ENCODE data around the gene CYSRT1.

The CYSRT1 gene

DNA sequence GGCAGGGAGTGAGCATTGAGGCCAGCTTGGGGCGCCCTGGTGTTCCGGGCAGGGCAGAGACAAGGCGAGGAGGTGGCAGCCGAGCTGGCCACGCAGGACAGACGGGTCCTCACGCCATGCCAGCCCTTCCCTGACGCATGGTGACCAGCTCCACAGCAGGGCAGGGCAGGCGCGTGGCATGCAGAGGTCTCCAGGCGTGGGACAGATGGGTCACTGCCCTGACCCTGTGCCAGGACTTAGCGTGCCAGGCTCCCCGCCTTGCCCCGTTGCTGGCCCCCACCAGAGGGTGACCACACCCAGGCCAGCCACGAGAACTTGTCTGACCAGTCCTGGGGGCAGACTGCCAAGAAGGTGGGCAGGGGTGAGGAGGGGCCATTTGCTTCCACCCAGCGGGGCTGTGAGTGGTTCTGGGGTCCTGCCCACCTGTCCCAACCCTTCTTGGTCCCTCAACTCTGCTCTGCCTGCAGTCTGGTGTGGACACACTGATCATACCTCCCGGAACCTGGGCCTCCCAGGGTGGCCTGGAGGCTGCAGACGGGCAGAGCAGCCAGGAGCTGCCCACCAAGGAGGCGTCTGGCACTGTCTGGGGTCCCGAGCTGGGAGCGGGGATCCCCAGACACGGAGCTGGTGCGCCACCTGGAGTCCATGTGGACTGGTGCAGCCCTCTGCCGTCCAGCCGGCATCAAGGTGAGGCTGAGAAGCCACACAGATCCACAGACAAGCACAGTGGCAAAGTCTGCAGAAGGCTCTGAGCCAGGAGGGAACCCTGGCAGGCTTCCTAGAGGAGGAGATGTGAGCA lies 2.3 kb downstream of the CYSRT1 start, which contains the start of gene RNF224:
Gene RNF224, plus strand, starts transcription at position 449 of the 799 bp plus-strand sequence. CDS start 834 bp downstream, outside the sequence.
- DNase-seq (ENCODE audit: low spot score) = peak; percentile 78

DNA sequence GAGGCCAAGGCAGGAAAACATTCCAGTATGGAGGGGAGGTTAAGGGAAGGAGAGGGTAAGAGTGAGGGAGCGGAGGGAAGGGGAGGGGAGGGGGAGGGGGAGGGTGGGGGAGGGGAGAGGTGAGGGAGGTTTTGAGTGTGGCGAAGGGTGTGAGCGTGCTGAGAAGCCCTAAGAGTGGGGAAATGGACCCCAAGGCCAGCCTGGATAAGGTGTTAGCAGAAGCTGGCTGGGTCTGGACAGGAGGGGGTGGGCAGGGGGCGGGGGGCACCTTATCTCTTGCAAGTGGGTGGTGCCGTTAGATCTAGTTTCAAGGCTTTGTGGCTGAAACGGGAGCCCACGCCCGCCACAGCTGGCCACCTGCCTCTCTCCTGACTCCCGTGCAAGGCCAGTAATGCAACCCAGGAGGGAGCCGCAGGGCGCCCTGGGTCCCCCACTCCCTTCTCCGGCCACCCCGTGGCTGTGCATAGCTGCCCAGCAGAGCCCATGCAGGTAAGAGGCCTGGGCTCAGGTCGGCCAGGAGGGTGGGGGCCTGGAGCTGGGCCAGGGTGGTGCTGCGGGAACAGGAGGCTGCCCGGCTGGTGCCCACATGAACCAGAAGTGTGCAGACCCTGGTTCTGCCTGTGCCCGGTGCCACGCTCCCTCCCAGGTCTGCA lies 3.0 kb downstream of the CYSRT1 start:
- DNase-seq (ENCODE audit: low spot score) = no peak

DNA sequence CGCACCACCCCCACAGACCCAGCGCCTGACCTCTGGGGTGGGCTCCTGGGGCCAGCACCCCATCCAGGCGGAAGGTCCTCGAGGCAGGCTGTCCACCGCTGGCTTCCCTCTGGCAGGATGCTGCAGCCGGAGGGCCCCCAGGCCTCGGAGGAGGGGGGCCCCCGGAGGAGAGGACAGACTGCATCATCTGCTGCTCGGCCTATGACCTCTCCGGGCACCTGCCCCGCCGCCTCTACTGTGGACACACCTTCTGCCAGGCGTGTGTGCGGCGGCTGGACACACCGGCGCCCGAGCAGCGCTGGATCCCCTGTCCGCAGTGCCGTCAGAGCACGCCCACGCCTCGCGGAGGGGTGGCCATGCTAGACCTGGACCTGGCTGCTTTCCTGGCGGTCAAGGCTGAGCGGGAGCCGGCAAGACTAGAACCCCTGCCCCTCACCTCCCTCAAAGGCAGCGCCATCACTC lies 3.6 kb downstream of the CYSRT1 start:
- no peak for DNase-seq (ENCODE audit: low spot score)

DNA sequence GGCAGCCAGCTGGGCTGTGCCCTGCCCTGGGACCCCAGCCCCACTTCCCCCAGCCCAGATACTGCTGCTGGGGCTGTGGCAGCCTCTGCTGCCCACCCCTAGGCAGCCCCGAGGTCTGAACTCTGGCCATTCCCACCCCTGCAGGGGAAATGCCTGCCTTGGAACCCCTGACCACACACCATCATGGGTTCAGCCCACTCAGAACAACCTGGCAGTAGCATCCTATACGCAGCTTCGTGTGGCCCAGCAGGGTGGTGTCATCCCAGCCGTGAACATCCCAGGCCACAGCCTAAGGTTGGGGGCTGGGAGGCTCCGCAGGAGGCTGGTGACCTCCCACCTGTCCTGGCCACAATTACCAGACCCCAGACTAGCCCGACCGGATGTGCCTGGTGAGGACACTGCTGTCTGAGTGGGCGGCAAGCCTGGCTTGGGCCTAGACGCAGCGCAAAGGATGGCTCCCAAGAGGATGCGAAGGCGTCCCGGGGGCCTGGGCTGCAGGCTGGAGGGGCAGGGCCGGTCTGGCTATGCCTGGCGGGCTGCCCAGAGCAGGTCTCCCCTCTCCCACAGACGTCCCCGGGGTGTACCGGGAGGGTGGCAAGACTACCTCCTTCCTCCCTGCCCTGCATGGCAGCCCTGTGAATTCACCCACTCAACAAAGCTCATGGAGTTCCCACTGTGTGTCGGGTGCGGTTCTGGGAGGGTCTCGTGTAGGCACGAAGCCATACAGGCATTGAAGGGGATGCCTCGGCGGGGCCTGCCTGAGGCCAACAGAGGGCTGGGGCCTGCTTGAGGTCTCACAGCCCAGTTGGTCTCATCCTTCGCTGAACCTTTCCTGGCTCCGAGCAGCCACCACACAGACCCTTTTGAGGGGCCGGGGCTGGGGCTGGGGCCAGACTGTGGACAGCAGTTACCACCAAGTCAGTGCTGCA lies 4.3 kb downstream of the CYSRT1 start:
- DNase-seq (ENCODE audit: low spot score) = no peak

DNA sequence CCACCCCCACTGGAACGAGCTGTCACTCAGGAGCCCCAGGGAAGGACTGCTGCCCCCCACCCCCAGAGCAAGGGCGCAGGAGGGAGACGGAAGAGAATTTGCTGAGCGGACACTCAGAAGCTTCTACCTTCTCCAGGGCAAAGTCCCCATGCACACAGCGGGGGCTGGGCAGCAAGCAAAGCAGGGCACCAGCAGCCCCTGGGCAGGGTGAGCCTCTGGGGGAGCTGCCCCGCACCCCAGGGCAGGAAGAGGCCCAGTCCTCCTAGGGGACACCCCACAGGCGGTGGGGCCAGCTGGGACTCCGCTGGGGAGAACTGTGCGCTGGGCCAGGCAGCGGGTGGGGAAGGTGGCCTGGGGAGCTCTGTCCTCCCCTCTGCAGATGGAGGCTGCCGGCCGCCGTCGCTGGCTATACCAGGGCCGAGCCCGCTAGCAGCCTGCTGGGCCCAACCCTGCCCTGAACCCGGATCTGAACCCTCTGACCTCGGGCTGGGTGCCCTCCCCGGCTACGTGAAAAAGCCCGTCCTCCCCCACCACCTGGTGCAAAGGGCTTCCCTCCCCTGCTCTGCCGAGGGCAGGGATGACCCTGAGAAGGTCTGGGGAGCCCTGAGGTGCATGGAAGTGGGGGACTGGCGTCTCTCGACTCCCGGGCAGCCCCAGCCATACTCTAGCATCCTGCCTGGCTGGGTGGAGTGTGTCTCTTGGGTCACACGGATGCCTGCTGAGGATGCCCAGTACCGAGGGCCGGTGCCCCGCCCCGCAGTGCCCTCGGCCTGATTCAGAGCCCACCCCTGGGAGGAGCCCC lies 5.1 kb downstream of the CYSRT1 start:
- DNase-seq (ENCODE audit: low spot score) = no peak

DNA sequence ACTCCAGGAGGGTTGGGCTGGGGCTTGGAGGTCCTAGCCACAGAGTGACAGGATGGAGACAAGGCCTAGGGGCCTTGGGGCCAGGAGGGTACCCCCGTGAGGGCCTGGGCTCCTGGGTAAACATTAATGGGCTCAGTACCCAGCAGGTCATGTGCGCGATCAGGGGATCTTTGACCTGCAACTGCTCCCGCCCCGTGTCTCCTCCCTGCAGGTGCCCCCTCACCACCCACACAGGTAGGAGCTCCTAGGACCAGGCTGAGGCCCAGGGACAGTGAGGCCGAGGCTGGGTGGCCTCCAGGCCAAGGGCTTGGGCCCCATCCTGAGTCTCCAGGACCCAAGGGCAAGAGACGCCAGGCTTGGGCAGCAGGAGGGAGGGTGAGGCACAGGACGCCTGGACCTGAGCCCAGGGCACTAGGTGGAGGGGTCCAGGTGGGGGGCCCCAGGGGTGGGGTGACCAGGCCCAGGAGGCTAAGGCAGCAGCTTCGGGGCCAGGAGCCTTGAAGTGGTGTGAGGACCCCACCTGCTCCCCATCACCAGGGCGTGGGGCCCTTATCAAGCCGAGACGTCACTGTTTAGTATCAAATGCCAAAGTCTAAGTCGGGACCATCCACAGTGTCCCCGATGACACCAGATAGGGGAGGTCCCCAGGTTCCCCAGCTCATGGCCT lies 5.9 kb downstream of the CYSRT1 start, which contains the start of gene SLC34A3:
Gene SLC34A3, plus strand, starts transcription at position 197 of the 667 bp plus-strand sequence. CDS start 802 bp downstream, outside the sequence.
- DNase-seq (ENCODE audit: low spot score) = no peak

DNA sequence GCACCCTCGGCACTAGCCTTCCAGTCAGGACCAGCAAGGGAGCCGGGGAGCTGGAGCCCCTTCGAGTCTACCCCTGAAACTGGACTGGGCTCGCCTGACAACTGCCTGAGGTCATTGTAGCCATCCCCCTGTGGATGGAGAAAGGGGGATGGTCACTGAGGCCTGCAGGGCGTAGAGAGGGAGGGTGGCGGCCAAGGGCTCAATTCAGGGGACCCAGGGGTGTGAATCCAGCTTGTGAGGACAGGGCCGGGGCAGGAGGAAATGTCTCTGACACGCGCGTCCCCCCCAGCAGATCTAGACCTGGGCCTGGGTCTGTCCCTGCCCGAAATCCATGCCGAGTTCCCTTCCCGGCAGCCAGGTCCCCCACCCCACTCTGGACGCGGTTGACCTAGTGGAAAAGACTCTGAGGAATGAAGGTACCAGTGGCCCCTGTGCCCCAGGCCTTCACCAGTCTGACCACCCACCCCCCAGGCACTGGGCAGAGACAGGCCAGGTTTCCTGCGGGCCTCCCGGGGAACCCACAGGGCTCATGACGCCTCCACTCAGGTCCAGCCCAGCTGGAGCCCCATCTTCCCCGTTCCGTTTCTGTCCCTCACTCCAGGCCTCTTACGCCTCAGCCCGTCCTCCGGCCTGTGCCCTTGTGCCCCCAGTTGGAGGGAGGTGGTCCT lies 6.5 kb downstream of the CYSRT1 start:
- DNase-seq (ENCODE audit: low spot score) = no peak

DNA sequence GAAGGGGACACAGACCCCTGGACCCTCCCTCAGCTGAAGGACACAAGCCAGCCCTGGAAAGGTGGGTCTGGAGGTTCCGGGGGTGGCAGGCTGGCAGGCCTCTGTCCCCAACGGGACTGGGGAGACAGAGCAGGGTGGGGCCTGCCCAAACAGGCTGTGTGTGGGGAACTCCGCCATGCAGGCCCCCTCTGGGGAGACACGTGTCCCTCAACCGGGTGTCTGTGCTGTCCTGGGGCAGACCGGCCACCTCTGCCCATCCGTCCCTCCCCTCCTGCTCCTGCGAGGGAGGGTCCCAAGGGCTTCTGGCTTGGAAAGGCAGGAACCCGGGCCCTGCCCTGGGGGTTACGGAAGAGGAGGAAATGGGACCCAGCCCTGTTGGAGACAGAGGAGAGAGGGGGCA lies 7.1 kb downstream of the CYSRT1 start:
- DNase-seq (ENCODE audit: low spot score) = no peak

DNA sequence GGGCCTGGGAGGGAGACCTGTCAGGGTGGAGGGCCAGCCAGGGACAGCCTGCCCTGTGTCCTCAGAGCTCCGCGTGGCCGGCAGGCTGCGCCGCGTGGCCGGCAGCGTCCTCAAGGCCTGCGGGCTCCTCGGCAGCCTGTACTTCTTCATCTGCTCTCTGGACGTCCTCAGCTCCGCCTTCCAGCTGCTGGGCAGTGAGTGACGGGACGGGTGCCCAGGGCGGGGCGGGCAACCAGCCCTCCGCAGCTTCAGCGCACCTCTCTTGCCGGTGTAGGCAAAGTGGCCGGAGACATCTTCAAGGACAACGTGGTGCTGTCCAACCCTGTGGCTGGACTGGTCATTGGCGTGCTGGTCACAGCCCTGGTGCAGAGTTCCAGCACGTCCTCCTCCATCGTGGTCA lies 7.5 kb downstream of the CYSRT1 start:
- DNase-seq (ENCODE audit: low spot score) = no peak

DNA sequence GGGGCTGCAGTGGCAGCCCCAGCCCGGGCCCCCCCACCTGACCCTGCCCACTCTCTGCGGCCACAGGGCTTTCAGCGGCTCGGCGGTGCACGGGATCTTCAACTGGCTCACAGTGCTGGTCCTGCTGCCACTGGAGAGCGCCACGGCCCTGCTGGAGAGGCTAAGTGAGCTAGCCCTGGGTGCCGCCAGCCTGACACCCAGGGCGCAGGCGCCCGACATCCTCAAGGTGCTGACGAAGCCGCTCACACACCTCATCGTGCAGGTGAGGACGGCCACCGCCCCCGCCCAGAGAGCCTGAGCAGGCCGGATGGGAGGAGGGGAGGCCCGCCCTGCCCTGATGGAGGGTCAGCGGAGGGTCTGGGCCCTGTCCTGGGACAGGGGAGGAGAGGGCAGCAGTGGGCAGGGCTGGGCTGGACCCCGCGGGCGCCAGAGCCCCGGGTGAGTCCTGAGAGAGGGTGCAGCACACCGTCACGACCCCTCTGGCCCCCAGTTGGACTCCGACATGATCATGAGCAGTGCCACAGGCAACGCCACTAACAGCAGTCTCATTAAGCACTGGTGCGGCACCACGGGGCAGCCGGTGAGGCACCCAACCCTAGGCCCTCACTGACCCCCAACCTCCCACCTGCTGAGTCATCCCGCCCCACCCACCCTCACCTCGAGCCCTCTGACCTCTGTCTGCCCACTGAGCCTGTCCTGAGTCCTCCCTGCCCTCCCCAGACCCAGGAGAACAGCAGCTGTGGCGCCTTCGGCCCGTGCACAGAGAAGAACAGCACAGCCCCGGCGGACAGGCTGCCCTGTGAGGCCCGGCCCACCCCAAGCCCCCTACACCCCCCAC lies 8.4 kb downstream of the CYSRT1 start:
- no peak for DNase-seq (ENCODE audit: low spot score)

DNA sequence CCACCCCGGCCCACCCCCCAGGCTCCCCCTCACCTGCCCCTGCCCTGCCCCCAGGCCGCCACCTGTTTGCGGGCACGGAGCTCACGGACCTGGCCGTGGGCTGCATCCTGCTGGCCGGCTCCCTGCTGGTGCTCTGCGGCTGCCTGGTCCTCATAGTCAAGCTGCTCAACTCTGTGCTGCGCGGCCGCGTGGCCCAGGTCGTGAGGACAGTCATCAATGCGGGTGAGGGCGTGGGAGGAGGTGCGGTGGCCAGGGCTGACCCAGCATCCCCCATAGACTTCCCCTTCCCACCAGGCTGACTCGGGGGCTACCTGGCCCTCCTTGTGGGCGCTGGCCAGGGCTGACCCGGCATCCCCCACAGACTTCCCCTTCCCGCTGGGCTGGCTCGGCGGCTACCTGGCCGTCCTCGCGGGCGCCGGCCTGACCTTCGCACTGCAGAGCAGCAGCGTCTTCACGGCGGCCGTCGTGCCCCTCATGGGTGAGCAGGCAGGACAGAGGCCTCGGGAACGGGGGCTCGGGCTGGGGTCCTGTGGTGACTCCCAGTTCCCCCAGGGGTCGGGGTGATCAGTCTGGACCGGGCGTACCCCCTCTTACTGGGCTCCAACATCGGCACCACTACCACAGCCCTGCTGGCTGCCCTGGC lies 9.2 kb downstream of the CYSRT1 start:
- no peak for DNase-seq (ENCODE audit: low spot score)

DNA sequence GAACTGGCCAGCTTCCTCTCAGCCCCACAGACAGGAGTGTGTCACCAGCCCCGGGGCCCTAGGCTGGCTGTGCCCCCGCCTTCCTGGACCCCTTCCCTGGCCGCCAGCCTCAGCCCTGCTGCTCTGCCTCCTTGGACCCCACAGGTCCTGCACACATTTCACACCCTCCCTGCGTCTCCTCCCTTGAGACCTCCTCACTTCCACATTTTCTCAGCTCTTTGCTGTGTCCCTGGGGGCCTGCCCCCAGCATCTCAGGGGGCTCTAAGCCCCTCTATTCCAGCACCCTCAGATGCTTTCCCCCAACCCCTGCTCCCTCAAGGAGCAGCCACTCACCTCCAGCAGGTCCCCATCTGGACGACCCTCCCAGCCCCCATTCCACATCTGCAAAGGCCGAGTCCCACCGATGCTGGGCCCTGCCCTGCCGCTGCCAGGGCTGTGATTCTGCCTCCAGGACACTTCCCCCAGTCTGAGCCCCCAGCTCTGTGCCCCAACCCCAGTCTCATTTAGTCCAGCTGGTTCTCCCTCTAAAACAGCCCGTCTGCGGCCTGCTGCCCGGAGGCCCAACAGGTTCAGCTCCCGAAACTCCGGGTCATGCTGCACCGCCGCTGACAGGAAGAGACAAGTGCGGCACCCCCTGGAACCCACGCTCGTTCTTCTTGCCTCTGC lies 9.9 kb downstream of the CYSRT1 start:
- no peak for DNase-seq (ENCODE audit: low spot score)

DNA sequence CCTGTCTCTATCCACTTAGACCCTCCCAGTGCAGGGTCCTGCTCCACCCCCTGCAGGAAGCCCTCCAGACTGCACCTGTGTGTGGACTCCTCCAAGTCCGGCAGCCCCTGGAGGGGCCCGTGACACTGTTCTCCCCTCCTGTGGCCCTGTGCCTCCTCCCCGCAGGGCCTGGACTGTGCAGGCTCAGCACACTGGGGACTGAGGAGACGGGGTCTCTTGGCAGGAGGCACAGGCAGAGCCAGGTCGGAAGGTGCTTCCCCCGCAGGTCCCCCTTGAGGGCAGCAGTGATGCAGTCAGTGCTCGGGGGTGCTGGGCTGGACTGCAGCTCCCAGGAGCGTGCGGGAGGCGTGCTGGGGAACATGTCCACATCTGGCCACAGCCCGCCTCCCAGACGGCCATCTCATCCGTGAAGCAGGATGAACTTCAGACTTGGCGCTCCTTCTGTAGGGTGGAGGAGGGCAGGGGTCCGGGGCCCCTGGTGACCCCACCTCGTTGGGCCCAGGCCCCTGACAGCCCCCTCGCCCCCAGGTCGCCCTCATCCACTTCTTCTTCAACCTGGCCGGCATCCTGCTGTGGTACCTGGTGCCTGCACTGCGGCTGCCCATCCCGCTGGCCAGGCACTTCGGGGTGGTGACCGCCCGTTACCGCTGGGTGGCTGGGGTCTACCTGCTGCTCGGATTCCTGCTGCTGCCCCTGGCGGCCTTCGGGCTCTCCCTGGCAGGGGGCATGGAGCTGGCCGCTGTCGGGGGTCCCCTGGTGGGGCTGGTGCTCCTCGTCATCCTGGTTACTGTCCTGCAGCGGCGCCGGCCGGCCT lies 10.7 kb downstream of the CYSRT1 start:
- DNase-seq (ENCODE audit: low spot score) = no peak

DNA sequence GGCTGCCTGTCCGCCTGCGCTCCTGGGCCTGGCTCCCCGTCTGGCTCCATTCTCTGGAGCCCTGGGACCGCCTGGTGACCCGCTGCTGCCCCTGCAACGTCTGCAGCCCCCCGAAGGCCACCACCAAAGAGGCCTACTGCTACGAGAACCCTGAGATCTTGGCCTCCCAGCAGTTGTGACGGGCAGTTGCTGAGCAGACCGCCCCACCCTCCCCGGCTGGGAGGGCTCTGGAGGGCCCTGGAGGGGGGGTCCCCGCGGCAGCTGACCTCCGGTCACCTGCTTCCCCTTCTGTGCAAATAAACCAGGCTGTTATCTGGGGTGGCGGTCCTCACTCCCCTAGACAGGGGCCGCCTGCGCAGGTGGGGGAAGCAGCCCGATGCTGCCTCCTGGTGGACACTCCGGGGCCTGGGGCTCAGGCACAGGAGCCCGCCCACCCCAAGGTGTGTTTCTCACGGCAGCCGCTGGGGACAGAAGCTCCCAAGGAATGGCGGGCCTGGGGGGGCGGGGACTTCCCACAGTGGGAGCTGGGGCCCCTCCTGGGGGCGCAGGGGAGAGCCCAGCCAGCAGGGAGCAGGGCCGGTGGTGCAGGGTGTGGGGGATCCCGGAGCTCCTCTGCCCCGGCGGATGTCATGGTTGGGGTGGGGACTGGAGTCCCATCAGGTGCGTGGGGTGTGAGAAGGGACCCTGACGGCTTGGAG lies 11.4 kb downstream of the CYSRT1 start:
- DNase-seq (ENCODE audit: low spot score) = peak; percentile 88

DNA sequence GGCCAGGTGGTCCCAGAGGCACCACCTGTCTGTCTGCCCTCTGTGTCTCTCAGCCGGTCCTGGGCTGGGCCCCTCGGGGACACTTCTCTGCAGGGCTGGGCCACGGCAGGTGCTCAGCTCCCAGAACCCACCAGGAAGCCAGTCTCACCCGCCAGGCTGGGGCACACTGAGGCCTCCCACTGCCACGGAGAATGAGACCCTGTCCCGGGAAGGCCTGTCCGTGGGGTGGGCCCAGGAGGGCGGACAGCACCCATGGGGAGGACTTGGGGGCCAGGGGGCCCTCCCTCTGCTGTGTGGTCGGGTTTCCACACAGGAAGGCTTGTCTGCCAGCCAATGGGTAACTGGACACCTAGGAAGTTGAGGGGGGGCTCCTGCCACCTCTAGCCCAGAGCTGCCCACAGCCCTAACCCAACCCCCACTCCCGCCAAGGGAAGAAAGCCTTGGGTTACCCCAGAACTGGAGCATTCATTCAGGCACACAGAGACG lies 12.0 kb downstream of the CYSRT1 start:
- DNase-seq (ENCODE audit: low spot score) = no peak

Measured in CD4-positive, alpha-beta T cell treated with Interleukin-6 at 100 ng/mL for 8 hours (primary cell).